Cerebellar nuclear complex (tissue), 1 donor: Measurements from ENCODE around the gene MTMR3.

Source experiments
- DNase-seq, 2 experiments: peaks; one replicate each; lab custom pipeline; 2025; lab: John Stamatoyannopoulos, UW

Gene MTMR3

DNA sequence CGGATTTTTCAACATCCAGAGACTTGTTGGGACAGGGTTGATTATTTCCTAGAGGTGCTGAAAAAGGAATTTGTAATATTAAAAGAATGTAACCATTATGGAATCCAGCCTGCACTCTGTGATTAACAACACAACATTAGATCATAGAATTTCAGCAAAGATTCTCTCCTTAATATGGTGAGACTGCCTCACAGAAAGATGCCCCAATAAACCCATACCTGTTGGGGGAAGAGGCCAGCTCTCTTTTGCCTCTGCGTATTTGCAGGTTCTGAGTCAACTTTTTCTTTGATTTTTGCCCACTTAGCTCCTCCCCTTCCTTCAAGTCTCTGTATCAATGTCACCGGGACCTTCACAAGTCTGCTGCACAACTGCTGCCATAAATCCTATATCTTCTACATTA is 12.4 kb upstream of the MTMR3 start:
- DNase-seq: no peak

DNA sequence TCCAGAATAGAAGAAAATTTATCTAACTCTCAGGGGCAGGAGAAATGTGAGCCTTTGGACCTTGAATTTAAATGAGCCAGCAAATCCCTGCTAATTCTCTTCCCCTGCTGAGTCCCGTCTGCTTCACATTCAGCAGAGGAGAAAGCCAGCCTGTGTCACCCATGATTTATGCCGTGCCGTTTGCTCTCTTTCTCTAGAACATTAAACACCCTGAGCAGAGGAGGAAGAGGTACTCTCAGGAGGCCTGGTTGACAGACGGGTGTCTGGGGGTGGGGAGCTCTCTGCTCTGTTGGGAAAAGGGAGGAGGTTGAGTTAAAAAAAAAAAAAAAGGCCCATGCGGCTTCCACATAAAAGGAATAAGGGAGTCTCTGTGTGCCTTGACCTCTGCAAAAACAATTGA is 11.3 kb upstream of the MTMR3 start:
- DNase-seq: peak; percentile 59 to 64

DNA sequence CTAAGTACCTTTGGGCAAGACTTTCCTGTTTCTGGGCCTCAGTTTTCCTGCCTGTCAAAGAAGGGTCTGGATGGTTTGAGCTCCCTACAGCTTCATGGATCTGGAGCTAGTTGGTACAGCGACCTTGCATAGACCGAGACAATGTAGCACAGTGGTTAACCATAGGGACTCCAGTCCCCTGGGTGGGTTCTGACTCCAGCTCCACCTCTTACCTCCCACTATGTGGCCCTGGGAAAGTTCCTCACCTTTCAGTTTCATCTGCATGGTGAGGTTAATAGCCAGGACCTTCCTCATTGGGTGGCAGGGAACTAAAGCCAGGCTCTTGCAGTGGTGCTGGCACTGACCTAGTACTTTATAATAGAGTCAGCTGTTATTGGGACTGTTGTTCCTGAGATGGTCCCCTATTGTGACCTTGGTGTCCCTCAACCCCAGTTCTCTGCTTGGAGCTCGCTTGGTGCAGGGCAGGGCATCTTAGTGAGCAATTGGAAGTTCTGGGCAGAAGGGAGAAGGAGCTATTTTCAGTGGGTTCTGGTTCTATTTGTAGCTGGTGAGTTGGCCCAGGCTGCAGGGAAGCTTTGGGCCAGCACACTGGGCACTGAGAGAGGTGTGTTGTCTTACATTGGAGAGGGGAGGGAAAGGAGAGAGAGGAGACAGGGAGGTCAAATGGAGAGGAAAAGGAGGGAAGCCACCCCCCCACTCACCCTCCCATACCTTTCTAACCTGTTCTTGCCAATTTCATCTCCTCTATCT is 10.7 kb upstream of the MTMR3 start:
- peak; percentile 21 to 45 for DNase-seq

DNA sequence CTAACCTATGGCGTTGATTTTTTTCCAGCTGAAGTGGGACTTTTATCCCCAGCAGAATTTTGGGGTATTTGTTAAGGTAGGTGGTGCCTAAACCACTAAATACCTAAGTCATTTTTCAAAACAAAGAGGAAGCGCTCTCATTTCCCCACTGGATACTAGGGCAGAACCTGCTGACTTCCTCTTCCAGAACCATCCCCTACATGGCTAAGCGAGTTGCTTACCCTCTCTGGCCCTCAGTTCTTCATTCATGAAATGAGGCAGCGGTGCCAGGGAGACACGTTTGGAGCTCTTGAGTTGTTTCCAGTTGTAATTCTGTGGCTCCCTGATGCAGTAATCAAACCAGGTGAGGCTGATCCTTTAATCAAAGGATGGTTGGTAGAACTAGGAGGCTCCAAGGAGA is 10.0 kb upstream of the MTMR3 start:
- DNase-seq: no peak

DNA sequence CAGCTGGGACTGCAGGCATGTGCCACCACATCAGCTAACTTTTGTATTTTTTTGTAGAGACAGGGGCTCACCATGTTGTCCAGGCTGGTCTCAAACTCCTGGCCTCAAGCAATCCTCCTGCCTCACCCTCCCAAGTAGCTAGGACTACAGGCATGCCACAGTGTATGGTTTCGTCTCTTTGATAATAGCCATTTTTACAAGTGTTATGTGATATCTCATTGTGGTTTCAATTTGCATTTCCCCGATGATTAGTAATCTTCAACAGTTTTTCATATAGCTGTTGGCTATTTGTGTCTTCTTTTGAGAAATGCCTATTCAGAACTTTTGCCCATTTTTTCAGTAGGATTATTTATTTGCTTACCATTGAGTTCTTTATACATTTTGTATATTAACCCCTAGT is 9.0 kb upstream of the MTMR3 start:
- DNase-seq: no peak

DNA sequence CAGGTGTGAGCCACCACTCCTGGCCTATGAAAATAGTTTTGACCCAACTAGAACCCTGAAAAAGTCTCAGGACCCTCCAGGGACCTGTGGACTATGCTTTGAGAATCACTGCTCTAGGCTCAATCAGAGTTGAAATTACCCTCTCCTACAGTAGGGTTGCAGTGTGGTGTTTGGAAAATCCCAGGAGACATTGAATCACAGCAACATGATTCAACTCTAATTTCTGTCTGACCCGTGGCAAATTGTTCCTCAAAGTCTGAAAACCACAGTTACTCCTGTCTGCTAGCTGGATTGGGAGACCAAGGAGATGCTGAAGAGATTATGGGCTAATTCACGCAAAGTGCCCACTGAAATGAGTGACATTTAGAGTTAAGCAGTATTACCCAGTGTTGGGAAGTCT is 5.4 kb upstream of the MTMR3 start:
- DNase-seq: no peak

DNA sequence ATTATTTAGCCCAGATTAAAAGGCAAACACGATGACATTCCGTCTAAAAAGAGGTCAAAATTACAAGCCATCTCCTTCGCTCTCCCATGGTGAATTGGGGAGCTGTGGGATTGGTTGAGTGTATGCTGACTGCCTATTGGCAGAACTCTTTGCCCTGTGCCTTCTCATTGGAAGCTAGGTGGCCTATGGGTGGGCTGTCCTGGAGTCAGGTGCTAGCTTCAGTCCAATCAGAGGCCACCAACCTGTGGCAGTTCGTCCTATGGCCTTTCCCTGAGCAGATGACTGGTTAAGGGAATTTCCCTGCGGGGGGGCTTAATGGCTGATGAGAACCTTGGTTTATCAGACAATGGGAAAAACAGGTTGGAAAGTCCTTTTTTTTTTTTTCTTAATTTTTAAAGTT is 3.2 kb upstream of the MTMR3 start:
- no peak for DNase-seq

DNA sequence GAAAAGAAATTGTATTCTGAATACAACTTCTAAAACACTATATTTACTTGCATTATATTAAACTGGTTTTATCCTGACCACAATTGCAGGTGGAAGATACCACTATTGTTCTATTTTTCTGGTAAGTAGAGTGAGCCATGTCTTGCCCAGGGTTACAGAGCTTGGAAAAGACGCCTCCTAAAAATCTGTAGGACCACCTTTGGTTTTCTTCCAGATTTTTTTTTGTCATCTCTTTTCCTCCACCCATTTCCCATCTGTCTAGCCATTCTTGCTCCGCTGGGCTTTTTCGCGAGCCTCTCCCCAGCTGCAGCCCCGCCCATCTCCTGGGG is 294 bp upstream of the MTMR3 start:
- no peak for DNase-seq

DNA sequence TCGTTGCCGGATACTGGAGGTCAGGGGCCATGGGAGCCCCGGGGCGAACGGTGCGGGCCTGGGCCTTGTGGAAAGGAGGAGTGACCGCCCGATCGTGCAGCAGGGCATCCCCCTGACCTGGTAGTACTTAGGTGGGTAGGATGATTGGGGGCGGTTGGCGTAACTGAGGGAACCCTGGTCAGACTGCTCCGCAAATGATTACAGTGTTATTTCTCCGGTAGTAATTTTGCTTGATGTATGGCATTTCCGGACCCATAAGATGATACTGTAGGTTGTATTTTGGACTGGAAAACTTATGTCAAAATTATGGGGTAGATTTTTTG is 762 bp downstream of the MTMR3 start:
- DNase-seq: no peak

DNA sequence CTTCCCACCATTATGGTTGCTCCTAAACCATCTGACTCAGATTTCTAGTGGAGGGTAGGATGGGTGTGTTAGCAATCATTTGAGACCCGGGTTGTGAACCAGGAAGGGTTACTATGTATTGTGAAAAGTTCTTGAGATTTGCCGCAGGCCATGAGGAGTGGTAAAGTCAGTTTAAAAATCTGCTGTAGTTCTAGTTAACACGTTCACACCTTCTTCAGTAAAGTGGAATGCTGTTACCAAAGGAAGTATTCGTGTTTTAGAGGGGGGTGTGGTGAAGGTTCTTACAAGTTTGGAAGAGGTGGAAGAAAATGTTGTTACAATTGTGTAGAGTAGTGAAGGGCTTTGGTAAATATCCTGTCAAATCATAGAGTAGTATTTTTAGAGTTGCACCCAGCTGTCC is 2.6 kb downstream of the MTMR3 start:
- DNase-seq: no peak

DNA sequence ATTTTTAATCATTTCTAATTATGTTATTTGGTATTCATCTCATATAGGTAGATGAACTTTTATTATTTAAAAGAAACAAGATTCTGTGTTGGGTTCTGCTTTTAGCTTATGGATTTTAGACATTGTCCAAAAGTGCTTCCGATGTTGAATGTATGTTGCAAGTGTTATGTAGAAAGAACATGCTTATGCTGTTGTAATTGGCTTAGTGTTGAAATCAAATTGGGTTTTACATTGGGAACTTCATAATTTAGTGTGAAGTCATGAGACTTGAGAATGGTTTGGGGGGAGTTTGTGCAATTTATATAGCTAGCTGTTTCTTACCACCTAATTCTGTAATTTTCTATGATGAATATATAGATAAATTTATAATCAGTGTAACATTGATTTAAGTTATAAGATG is 3.6 kb downstream of the MTMR3 start:
- no peak for DNase-seq

DNA sequence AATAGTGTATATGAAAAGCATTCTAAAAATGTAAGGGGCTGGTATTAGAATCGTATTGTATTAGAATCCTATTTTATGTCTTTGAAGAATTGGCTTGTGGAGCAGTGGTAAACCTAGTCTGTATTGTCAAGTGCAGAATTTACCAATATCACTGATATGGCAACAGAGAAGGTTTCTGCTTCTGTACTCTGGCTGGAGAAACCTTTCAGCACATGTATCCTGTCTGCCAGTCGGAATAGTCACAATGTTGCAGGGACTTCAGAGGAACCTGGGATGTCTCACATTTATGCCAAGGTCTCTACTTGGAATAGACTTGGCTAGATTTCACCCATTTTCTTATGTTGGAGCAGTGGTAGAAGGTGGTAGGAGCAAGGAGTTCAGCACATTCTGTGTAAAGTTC is 4.4 kb downstream of the MTMR3 start:
- no peak for DNase-seq

DNA sequence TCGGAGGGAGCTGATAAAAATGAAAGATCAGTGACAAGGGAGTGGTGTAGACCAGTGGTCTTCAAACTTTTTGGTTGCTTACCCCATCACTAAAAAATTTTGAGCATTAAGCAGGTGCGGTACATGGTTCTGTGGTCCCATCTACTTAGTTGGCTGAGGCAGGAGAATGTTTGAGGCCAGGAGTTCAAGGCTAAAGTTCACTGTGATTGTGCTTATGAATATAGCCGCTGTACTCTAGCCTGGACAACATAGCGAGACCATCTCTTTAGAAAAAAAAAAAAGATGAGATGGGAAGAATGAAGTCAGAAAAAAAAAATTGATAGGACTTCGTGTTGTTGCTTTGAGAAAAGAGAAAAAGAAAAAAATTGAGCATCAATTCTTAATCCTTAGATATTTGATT is 7.8 kb downstream of the MTMR3 start:
- no peak for DNase-seq

DNA sequence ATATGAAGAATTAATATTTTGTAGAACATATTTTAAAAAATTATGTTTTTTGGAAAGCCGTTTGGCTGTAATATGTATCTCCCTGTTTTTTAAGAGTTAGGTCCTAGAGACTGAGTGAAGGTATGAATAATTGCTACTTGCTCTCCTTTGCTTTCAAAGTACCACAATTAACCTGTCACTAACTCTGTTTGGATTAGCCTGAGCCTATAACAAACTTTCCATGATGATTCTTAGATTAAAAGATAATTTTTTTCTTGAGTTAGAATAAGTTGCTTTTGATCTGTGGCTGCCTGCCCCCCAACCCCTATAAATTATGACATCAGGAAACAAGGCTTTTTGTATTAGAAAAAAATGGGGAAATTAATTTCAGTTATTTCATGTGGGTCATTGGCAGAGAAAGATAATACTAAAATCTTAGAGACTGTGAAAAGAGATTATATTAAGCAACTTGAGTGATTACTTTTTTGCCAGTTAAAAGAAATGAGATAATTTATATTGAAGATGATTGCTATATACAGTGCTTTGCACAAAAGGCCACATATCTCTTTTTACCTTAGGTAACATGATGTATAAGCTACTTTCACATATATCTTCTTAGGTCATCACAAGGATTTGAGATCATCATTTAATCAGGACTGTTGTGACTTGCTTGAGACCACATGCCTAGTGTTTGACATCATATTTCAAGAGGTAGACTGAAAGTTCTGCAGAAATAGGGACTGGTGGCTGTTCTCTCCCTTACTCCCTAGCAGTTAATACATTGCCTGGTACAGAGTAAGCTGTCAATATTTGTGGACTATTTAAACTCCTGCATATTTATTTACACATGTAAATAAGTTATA is 9.6 kb downstream of the MTMR3 start:
- no peak for DNase-seq

DNA sequence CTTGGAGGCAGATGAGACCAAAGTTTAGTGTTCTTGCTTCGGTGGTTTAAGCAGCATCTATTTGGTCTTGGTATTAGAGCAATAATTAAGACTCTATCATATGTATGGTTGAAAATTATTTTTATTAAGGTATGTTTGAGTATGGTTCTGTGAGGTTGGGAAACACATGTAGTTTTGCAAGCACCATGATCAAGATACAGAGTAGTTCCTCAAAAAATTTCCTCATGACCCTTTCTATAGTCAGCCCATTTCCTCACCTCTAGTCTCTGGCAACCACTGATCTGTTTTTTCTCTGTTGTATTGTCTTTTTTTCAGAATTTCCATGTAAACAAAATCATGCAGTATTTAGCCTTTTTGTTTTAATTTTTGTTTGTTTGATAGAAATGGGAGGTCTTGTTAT is 18.4 kb downstream of the MTMR3 start:
- no peak for DNase-seq

DNA sequence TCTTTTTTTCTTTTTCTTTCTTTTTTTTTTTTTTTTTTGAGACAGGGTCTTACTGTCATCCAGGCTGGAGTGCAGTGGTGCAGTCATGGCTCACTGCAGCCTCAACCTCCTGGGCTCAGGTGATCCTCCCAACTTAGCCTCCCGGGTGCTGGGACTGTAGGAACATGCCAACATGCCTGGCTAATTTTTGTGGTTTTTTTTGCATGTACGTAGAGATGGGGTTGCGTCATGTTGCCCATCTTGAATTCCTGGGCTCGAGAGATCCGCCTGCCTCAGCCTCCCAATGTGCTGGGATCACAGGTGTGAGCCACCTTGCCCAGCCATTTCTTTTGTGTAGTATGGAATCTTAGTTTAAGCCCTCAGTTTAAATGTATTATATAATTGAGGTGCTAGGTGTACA is 20.4 kb downstream of the MTMR3 start:
- DNase-seq: no peak

DNA sequence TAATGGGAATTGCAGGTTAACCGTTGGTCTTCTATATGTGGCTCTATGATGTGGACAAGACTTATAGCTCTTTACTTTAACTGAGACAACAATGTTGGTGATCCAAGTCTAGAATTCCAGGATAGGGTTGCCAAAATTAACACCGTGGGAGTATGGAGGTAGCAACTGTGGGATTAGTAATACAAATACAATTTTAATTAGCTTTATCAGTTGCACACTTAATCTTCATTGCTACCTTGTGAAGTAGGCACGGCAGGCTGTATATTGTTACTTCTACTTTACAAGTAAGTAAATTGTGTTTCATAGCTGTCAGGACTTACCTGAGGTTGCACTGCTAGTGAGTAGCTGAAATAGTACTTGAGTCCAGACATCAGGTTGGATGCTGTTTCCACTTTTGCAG is 21.0 kb downstream of the MTMR3 start:
- DNase-seq: no peak

DNA sequence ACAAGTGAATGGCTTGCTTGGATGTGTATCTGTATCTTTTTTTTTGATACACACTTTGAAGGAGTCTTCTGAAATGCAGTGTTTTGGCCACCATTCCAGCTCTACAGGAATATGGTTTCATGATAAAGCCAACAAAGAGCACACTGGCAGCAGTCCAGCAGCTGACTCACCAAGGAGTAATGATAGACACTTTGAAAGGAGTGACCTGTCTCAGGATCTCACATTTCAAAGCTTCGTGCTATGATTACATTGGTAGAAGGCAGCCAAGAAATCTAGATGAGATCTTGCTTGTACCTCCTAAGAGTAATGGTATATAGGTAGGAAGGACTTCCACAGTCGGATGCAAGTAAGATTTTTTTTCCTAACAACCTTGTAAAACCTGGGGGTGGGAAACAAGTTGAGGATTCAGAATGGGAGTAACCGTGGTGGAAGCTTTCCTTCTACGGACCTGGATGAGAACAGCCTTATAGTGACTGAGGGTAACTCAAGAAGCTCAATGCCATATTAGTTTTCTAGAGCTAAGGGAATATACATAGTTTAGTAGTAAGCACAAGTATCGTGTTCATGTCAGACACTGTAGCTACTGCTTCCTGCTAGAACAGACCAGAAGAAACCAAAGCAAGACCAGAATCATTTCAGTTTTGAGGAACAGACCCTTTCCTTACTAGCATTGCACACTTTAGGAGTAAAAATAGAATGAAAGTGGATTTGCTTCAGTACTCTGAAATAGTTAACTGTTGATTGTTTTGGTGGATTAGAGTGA is 25.0 kb downstream of the MTMR3 start:
- DNase-seq: peak in 1 of 2 experiments; percentile 4

DNA sequence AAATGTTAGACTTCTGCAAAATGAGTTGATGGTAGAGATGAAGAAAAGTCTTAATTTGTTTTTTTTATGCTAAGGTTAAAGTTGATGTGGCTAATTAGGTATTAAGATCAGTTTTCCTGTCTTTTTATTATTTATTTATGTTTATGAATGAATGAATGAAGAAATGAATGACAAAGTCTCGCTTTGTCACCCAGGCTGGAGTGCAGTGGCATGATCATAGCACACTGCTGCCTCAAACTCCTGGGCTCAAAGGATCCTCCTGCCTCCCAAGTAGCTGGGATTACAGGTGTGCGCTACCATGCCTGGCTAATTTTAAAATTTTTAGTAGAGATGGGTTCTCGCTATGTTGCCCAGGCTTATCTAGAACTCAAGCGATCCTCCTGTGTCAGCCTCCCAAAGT is 29.2 kb downstream of the MTMR3 start:
- DNase-seq: no peak

DNA sequence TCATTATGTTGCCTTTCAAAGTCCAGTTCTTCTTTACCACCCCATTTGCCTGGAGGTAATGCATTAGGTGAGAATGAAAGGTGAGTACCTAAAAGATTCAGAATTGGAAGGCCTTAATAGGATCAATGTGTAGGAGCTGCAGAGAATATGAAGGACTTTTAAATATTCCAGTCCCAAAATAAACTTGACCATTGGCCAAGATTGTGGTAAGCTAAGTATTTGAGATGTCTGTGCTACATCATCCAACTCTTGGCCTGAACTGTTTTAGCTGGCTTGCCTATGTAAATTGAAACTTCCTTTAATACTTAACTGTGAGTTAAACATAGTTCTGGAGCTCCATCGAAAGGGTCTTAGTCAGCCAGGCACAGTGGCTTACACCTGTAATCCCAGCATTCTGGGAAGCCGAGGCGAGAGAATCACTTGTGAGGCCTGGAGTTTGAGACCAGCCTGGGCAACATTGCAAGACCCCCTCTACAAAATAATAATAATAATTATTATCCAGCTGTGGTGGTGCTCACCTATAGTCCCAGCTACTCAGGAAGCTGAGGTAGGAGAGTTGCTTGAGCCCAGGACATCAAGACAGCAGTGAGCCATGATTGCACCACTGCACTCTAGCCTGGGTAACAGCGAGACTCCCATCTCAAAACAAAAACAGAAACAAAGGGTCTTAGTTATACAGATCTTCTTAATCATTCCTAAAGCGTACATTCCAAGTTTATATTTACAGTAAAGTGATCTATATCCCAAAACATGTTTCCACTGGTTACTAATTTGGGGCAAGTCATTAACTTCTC is 29.8 kb downstream of the MTMR3 start:
- no peak for DNase-seq

DNA sequence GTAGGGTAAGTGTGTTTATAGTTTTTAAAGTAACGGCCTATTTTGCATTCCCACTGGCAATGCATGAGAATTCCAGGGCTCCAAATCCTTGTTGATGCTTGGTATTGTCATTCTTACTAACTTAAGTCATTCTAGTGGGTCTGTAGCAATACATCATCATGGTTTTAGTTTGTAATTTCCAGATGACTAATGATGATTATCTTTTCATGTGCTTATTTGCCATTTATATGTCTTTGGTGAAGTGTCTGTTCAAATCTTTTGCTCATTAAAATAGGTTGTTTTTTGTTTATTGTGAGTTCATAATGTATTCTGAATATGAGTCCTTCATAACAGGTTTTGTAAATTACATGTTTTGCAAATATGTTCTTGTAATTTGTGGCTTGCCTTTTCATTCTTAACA is 31.2 kb downstream of the MTMR3 start:
- DNase-seq: no peak

DNA sequence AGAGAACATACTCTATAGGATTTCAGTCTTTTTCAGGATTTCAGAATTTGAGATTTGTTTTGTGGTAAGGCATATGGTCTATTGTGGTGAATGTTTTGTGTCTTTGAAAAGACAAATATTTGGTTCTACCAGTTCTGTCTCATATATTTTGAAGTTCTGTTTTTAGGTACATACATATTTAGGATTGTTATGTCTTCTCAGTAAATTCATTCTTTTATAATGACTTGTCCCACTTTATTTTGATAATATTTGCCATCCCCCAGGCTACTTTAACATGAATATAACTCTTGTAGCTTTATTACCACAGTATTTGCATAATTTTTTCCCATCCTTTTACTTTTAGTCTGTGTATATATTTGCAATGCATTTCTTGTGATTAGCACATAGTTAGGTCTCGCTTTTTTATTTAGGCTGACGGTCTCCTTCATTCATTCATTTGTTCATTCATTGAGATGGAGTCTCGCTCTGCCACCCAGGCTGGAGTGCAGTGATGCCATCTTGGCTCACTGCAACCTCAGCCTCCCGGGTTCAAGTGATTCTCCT is 32.1 kb downstream of the MTMR3 start:
- no peak for DNase-seq
